HS-27A (cell line): Measurements from ENCODE around the gene PEX11G.

Experiments
- DNase-seq: peaks from one replicate; pipeline ENCODE4 v3.0.0-alpha.2; 2012; ENCODE audit warnings: low read depth, missing footprints

Gene PEX11G

DNA sequence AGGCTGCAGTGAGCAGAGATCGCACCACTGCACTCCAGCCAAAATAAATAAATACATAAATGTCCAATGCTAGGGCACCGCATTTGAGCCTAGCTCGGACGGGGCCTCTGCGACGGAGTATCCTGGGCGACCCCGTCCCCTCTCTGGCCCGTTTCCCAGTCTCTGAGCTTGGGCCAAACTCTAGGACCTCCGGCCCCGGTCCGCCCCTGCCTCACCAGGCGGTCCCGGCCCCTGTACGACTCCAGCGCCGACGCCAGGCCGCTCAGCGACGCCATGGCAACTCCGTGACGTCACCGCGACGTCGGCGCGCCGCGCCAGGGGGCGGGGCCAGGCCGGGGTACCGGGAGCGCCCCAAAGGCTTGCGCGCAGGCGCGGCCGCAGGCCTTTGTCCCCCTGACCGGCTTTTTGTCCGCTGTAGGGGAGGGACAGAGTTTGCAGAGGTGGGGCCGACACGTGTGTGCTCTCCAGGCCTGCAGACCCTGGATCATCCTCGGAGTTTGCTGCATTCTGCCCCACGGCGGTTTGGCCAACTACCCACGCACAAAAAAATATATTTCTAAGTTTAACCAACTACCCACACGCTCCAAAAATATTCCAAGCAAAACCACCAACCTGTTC lies at the start of gene PEX11G:
Gene PEX11G, minus strand, starts transcription at position 300 of the 618 bp plus-strand sequence. Its CDS starts 25 bp downstream, at position 275.
- DNase-seq: peak; percentile 22

GRCh38 chr19:7535998-7536695 lies 47.3 kb upstream of the PEX11G start:
- no peak for DNase-seq

- peak; percentile 60 for DNase-seq
These were observed 46.5 kb upstream of the PEX11G start, which contains the start of gene PNPLA6 for GRCh38 chr19:7535047-7535997. TSS of gene PNPLA6 (plus strand) at chr19:7535717. CDS start at chr19:7535789, 72 bp downstream.

- peak; percentile 51 for DNase-seq
These were observed 45.8 kb upstream of the PEX11G start for GRCh38 chr19:7534531-7535046.

GRCh38 chr19:7533925-7534480 lies 45.2 kb upstream of the PEX11G start:
- DNase-seq: no peak

DNA sequence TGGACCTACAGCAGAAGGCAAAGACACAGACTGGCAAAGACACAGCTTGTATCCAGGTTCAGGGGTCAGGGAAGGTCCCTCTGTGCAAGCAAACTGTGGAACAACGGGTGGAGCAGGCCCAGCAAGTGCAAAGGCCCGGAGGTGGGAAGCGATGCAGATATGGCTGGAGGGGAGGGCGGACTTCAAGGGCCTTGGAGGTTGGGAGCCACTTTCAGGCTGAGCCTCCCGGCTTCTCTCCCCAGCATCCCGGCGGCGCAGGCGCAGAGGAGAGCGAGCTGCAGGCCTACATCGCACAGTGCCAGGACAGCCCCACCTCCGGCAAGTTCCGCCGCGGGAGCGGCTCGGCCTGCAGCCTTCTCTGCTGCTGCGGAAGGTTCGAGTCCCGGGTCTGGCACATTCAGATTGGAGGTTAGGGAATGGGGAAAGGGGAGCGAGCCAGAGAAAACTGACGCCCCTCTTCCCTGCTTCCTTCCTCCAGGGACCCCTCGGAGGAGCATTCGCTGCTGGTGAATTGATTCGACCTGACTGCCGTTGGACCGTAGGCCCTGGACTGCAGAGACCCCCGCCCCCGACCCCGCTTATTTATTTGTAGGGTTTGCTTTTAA lies 44.5 kb upstream of the PEX11G start:
- no peak for DNase-seq

GRCh38 chr19:7529610-7530490 lies 41.0 kb upstream of the PEX11G start:
- no peak for DNase-seq

DNA sequence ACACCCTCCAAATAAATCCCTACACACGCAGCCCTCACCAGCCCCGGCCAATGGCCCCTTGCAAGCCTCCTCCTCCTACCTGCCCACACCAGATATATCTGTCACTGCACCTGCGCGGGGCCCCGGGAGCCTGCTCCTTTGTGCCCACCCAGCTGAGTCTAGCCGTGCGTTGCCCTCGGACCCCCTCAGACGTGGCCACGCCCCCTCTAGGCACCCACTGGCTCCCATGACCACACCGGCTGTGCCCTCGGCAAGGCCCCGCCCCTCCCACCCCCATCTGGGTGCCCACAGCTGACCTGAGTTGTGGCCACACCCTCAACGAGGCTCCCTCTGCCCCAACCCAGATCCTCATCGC lies 40.4 kb upstream of the PEX11G start:
- DNase-seq: no peak

DNA sequence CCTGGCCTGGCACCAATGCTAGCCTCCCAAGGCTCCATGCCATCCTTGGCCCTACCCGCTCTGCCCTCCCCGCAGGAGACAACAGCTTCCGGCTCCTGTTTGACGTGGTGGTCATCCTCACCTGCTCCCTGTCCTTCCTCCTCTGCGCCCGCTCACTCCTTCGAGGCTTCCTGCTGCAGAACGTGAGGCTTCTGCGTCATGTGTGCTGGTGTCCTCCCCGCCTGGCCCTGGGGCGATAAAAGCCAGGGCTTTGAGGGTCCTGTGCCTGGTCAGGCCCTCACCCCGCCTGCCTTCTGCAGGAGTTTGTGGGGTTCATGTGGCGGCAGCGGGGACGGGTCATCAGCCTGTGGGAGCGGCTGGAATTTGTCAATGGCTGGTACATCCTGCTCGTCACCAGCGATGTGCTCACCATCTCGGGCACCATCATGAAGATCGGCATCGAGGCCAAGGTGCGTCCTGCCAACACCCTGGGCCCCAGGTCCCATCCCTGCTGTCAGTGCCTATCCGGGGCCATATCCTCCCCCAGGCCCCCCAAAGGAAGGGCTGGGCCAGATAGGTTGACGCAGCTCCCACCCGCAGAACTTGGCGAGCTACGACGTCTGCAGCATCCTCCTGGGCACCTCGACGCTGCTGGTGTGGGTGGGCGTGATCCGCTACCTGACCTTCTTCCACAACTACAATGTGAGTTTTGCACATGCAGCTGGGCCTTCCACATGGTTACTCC lies 39.8 kb upstream of the PEX11G start:
- no peak for DNase-seq

- no peak for DNase-seq
These were observed 39.3 kb upstream of the PEX11G start for GRCh38 chr19:7528192-7528519.

GRCh38 chr19:7527516-7528191 lies 38.8 kb upstream of the PEX11G start:
- no peak for DNase-seq

GRCh38 chr19:7526059-7526929 lies 37.5 kb upstream of the PEX11G start:
- DNase-seq: no peak

DNA sequence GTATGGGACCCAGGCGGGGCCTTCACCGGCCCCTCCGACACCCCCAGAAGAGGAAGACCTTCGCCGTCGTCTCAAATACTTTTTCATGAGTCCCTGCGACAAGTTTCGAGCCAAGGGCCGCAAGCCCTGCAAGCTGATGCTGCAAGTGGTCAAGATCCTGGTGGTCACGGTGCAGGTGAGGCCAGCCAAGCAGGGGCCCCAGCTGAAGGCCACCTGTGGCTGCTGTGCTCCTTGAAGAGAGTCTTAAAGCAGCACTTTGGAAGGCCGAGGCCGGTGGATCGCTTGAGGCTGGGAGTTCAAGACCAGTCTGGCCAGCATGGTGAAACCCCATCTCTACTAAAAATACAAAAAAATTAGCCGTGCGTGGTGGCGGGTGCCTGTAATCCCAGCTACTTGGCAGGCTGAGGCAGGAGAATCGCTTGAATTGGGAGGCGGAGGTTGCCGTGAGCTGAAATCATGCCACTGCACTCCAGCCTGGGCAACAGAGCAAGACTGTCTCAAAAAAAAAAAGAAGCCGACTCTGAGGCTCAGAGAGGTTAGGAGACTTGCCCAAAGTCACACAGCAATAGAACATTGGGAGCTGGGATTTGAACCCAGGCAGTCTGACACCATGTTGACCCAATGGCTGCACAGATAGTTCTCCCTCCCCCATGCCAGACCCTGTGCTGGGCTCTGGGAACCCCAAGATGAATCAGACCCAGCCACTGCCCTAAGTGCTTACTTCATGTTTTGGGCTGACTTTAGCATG lies 36.3 kb upstream of the PEX11G start:
- no peak for DNase-seq

GRCh38 chr19:7524523-7524922 lies 35.7 kb upstream of the PEX11G start:
- DNase-seq: no peak

GRCh38 chr19:7522923-7523667 lies 34.3 kb upstream of the PEX11G start:
- no peak for DNase-seq

DNA sequence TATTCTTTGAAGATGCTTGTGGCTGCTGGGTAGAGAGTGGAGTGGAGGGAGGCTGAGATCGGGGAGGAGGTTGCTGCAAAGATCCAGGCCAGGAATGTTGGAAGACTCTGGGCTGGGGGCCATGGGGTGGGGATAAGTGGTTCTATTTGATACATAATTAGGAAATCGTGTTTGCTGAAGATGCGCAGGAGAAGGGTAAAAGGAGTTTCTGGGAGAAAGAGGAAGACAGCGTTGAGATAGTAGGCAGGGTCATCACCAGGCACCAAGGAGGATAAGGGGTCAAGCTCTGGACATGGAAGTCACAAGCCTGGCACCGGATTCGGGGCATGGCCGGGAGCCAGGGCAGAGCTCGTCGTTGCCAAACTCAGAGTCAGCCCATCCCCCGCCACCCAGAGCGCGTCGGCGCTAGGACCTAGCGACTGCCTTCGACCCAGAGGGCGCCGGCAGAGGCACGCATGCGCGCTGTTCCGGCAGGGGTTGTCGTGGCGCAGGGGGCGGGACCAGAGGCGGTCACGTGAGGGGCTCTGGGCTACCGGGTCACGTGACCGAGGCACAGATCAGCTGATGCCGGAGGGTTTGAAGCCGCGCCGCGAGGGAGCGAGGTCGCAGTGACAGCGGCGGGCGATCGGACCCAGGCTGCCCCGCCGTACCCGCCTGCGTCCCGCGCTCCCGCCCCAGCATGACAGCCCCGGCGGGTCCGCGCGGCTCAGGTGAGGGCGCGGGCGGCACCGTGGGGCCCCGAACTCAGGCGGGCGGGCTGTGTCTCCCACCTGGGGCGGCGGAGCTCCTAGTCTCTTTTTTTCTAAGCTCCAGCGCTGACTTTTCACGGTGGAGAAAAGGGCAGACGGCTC lies 33.5 kb upstream of the PEX11G start, which contains the start of gene MCOLN1:
Gene MCOLN1, plus strand, starts transcription at position 553 of the 851 bp plus-strand sequence. Its CDS starts 127 bp downstream, at position 680.
- DNase-seq: peak; percentile 77
